K562 (cell line): Measurements from ENCODE around the gene SLC3A2. TPM values are rescaled to one million over a fixed set of nuclear protein-coding genes. Genes with fewer than 3 reads are reported as not detected.

Experiments used
- HOMEZ ChIP-seq: fragments of 250-450 bp; sonication (Bioruptor Pico); IDR thresholded peaks from 2 replicates; pipeline ENCODE4 v1.4.0; 2020; ENCODE audit warnings: mild to moderate bottlenecking, moderate library complexity
- KAT8 ChIP-seq: fragments of 450-650 bp; IDR thresholded peaks from 2 replicates; pipeline ENCODE4 v1.6.1; 2016; ENCODE audit warnings: low read depth, mild to moderate bottlenecking
- KDM1A ChIP-seq, 2 experiments: fragments of 450-650 bp; IDR thresholded peaks; 2 replicates each; pipeline ENCODE4 v1.6.1; 2016; ENCODE audit warnings: mild to moderate bottlenecking in 2 of 2
- PHF8 ChIP-seq: fragments of 200-600 bp; sonication (generic); IDR thresholded peaks from 2 replicates; pipeline ENCODE4 v1.6.1; 2012; ENCODE audit warnings: mixed run types, mild to moderate bottlenecking, inconsistent platforms, low read length, moderate library complexity, borderline replicate concordance
- POLR2H ChIP-seq: IDR thresholded peaks from 2 replicates; pipeline ENCODE4 v1.6.1; 2016; ENCODE audit warnings: missing genetic modification characterization, low read depth, mild to moderate bottlenecking, control low read depth, missing compliant biosample characterization, moderate library complexity
- PRDM10 ChIP-seq: fragments of 450-650 bp; IDR thresholded peaks from 2 replicates; pipeline ENCODE4 v1.6.1; 2018; ENCODE audit not compliant: partially characterized antibody
- SAP30 ChIP-seq: fragments of 200-600 bp; sonication (generic); IDR thresholded peaks from 2 replicates; pipeline ENCODE4 v1.6.1; 2012; ENCODE audit warnings: borderline replicate concordance, low read depth, mild to moderate bottlenecking, moderate library complexity, low read length, control low read depth, inconsistent platforms; ENCODE audit not compliant: insufficient read depth, poor library complexity, severe bottlenecking
- SIN3A ChIP-seq, 2 experiments: fragments of 150-350 bp in 1 of 2; IDR thresholded peaks; 2 replicates each; pipeline ENCODE4 v1.6.1; 2011 to 2016; ENCODE audit warnings: borderline replicate concordance in 2 of 2, low read depth in 2 of 2, low read length in 2 of 2, mild to moderate bottlenecking in 2 of 2, moderate library complexity in 2 of 2; ENCODE audit not compliant: control insufficient read depth in 1 of 2
- ZNF165 ChIP-seq: fragments of 250-450 bp; sonication (Bioruptor Pico); IDR thresholded peaks from 2 replicates; pipeline ENCODE4 v1.4.0; 2020; ENCODE audit warnings: borderline replicate concordance
- polyA plus RNA-seq, 8 experiments: library from polyadenylated mRNA; depleted of rRNA in 4 of 8; stranded (reverse) in 5 of 8; unstranded in 3 of 8; fragments of >200 nt; fragmentation: Nextera tagmentation in 2 of 8; fragmentation: Illumina TruSeq in 1 of 8; extraction: Ambion mirVana in 2 of 8; extraction: Trizol in 1 of 8; gene quantifications; 2 replicates each; pipeline versions ENCODE4 v1.2.1 to v1.2.3, GENCODE V29; 2011 to 2014; ENCODE audit warnings: inconsistent platforms in 1 of 8, missing spikeins in 1 of 8
- total RNA-seq, 7 experiments: library from RNA; depleted of rRNA in 6 of 7; stranded (reverse); fragments of >200 nt in 6 of 7; fragmentation: Illumina TruSeq in 2 of 7; extraction: Trizol in 2 of 7; gene quantifications; 2 replicates each; pipeline versions ENCODE4 v1.2.1 to v1.2.3, GENCODE V29; 2011 to 2021; ENCODE audit warnings: low replicate concordance in 1 of 7

Gene SLC3A2
- total and polyA plus RNA-seq, 9 of the 15 experiments (the other 6 are each of a cell fraction or from before 2014, with no cell fraction given): 20.0 to 296 (median 214) TPM

- TF ChIP-seq PHF8: peak; percentile 68; the same call in 1 of the 2 replicates
- no peak for TF ChIP-seq POLR2H
- TF ChIP-seq HOMEZ (CRISPR knock-in tag): no peak
- TF ChIP-seq KAT8: no peak
- peak; percentile 47 for TF ChIP-seq PRDM10
- TF ChIP-seq SAP30: peak; percentile 49
- TF ChIP-seq ZNF165: no peak
- TF ChIP-seq SIN3A (IDR thresholded peaks at IDR 0.05; ENCODE audit: borderline replicate concordance in 2 of 2, control insufficient read depth in 1 of 2, low read depth in 2 of 2, low read length in 2 of 2): peak in 1 of 2 experiments; percentile 13; a peak in 2 of 4 replicates
- TF ChIP-seq KDM1A (IDR thresholded peaks at IDR 0.05): no peak
Measured at GRCh38 chr11:62832336-62833234, 48.1 kb upstream of the SLC3A2 start, which contains the start of gene TEX54 (continued).
